22Rv1 (cell line): ENCODE data around the gene TOR4A.

Source experiments
- CTCF ChIP-seq: fragments of 450-650 bp; IDR thresholded peaks from 2 replicates; pipeline ENCODE4 v1.5.1; 2017; ENCODE audit warnings: mild to moderate bottlenecking
- ZFX ChIP-seq: fragments of 450-650 bp; IDR thresholded peaks from 2 replicates; pipeline ENCODE4 v1.6.1; 2017; ENCODE audit warnings: antibody characterized with exemption, borderline replicate concordance

GRCh38 chr9:137262909-137263285 lies 14.6 kb upstream of the TOR4A start:
- TF ChIP-seq CTCF = no peak
- no peak for TF ChIP-seq ZFX
